ENCODE results near the gene LPP. TPM values are rescaled to one million over a fixed set of nuclear protein-coding genes. Genes with fewer than 3 reads are reported as not detected.

Gene LPP
- polyA plus RNA-seq, 1 donor (not counting 4 experiments of a cell fraction or from before 2014, with no cell fraction given) = 16.0 TPM

GRCh38 chr3:188217726-188218125 lies 63.8 kb downstream of the LPP start:
- Histone ChIP-seq H4K20me1 (ENCODE audit: control insufficient read depth, extremely low read depth, insufficient read depth, low read length) (peaks cover 7% of the 10 kb centered on the region), H3K27ac (ENCODE audit: control insufficient read depth, insufficient read depth, low read length) (no peak overlapping the region)

GRCh38 chr3:188218603-188219002 lies 64.6 kb downstream of the LPP start:
- Histone ChIP-seq H3K79me2 (ENCODE audit: control insufficient read depth, insufficient read depth, low read length) (peaks cover 36% of the 10 kb centered on the region), H3K27ac (ENCODE audit: control insufficient read depth, insufficient read depth, low read length) (no peak overlapping the region), H4K20me1 (ENCODE audit: control insufficient read depth, extremely low read depth, insufficient read depth, low read length) (peaks cover 7% of the 10 kb centered on the region), H3K4me3 (ENCODE audit: control insufficient read depth in 2 of 3, extremely low read depth in 1 of 3, insufficient read depth in 2 of 3, low read depth in 1 of 3, low read length in 3 of 3) (no peak overlapping the region), H3K27me3 (ENCODE audit: control insufficient read depth, extremely low read depth, insufficient read depth, low read length) (no peaks in the 10 kb centered on the region), H3K9ac (ENCODE audit: control insufficient read depth, extremely low read depth, insufficient read depth, low read length) (no peak overlapping the region), H3K4me2 (ENCODE audit: control insufficient read depth, extremely low read depth, insufficient read depth, low read depth, low read length) (no peak overlapping the region), H3K9me3 (ENCODE audit: control insufficient read depth, low read depth, low read length) (no peaks in the 10 kb centered on the region), H3K36me3 (ENCODE audit: control insufficient read depth in 2 of 2, extremely low read depth in 1 of 2, insufficient read depth in 2 of 2, low read length in 2 of 2) (peaks cover 1 to 5% of the 10 kb centered on the region in 2 experiments), H3K9me1 (ENCODE audit: control insufficient read depth, extremely low read depth, insufficient read depth, low read length) (no peaks in the 10 kb centered on the region), H3K4me1 (ENCODE audit: control insufficient read depth, extremely low read depth, insufficient read depth, low read length) (peaks cover 8% of the 10 kb centered on the region), H2AFZ (ENCODE audit: control insufficient read depth, low read length) (no peak overlapping the region)
- no peak for DNase-seq (ENCODE audit: low read depth, low spot score)
- TF ChIP-seq CTCF (optimal IDR thresholded peaks at IDR 0.05 in 1 of 3, IDR thresholded peaks at IDR 0.05 in 1 of 3, conservative IDR thresholded peaks at IDR 0.05 in 1 of 3; ENCODE audit: extremely low read depth in 1 of 3, insufficient read depth in 2 of 3, low read length in 3 of 3) (no peak), EZH2 (IDR thresholded peaks at IDR 0.05; ENCODE audit: low read length) (no peak)
- dilution Hi-C loops (cut with MboI; ENCODE audit: extremely low pct_ligation_motif_present, low sequenced_read_pairs) = no loop called here
- no peak for FAIRE-seq

More at GRCh38 chr3:188217726-188218125, 63.8 kb downstream of the LPP start:
- Histone ChIP-seq H3K9ac (ENCODE audit: control insufficient read depth, extremely low read depth, insufficient read depth, low read length) (no peak overlapping the region), H3K27me3 (ENCODE audit: control insufficient read depth, extremely low read depth, insufficient read depth, low read length) (no peaks in the 10 kb centered on the region), H3K4me2 (ENCODE audit: control insufficient read depth, extremely low read depth, insufficient read depth, low read depth, low read length) (no peak overlapping the region), H2AFZ (ENCODE audit: control insufficient read depth, low read length) (no peak overlapping the region), H3K4me3 (ENCODE audit: control insufficient read depth in 2 of 3, extremely low read depth in 1 of 3, insufficient read depth in 2 of 3, low read depth in 1 of 3, low read length in 3 of 3) (no peak overlapping the region), H3K9me3 (ENCODE audit: control insufficient read depth, low read depth, low read length) (no peaks in the 10 kb centered on the region), H3K36me3 (ENCODE audit: control insufficient read depth in 2 of 2, extremely low read depth in 1 of 2, insufficient read depth in 2 of 2, low read length in 2 of 2) (peaks cover 1 to 5% of the 10 kb centered on the region in 2 experiments), H3K4me1 (ENCODE audit: control insufficient read depth, extremely low read depth, insufficient read depth, low read length) (peaks cover 8% of the 10 kb centered on the region), H3K79me2 (ENCODE audit: control insufficient read depth, insufficient read depth, low read length) (peaks cover 36% of the 10 kb centered on the region), H3K9me1 (ENCODE audit: control insufficient read depth, extremely low read depth, insufficient read depth, low read length) (no peaks in the 10 kb centered on the region)
- FAIRE-seq (no peak), DNase-seq (ENCODE audit: low read depth, low spot score) (no peak)
- dilution Hi-C loops (cut with MboI; ENCODE audit: extremely low pct_ligation_motif_present, low sequenced_read_pairs) = no loop called here
- TF ChIP-seq CTCF (optimal IDR thresholded peaks at IDR 0.05 in 1 of 3, IDR thresholded peaks at IDR 0.05 in 1 of 3, conservative IDR thresholded peaks at IDR 0.05 in 1 of 3; ENCODE audit: extremely low read depth in 1 of 3, insufficient read depth in 2 of 3, low read length in 3 of 3) (no peak), EZH2 (IDR thresholded peaks at IDR 0.05; ENCODE audit: low read length) (no peak)

Data from keratinocyte (primary cell).